RWPE1 (cell line): ENCODE data around the gene ILDR1.

Source experiments
- CTCF ChIA-PET: fragments of 350-600 bp; sonication (Branson Sonifier 250); formaldehyde crosslinking; extraction: SDS; loops from one replicate; lab custom pipeline; 2021; lab: Yijun Ruan, JAX
- POLR2A ChIA-PET: fragments of 400-600 bp; formaldehyde crosslinking; extraction: SDS; loops from one replicate; lab custom pipeline; 2020; ENCODE audit warnings: antibody characterized with exemption; ENCODE audit not compliant: low non-redundant PET; lab: Yijun Ruan, JAX
- DNase-seq: peaks from one replicate; pipeline ENCODE4 v3.0.0; 2012; ENCODE audit warnings: low spot score
- H3K27ac ChIP-seq: fragments of 450-650 bp; 2 replicates; pipeline ENCODE4 v1.5.1; 2017
- TF ChIP-seq, protein P1 (sequence below): fragments of 450-650 bp; conservative IDR thresholded peaks from 2 replicates; pipeline ENCODE4 v1.5.1; 2017; ENCODE audit warnings: low read depth, mild to moderate bottlenecking

Gene ILDR1

DNA sequence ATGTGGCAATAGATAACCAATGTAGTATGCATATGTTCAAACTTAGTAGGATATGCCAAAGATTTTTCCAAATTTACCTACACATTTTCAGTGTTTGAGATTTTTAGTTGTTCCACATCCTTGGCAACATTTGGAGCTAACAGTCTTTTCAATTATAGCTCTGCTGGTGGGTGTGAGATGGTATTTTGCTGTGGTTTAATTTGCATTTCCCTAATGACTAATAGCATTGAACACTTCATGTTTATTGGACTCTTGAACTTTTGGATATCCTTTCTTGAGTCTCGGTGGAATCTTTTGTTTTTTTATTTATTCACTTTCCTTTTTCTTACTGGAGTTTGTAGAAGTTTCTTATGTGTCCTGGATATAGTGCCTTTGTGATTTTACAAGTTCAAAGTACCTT lies 11.0 kb upstream of the ILDR1 start:
- TF ChIP-seq, protein P1, sequence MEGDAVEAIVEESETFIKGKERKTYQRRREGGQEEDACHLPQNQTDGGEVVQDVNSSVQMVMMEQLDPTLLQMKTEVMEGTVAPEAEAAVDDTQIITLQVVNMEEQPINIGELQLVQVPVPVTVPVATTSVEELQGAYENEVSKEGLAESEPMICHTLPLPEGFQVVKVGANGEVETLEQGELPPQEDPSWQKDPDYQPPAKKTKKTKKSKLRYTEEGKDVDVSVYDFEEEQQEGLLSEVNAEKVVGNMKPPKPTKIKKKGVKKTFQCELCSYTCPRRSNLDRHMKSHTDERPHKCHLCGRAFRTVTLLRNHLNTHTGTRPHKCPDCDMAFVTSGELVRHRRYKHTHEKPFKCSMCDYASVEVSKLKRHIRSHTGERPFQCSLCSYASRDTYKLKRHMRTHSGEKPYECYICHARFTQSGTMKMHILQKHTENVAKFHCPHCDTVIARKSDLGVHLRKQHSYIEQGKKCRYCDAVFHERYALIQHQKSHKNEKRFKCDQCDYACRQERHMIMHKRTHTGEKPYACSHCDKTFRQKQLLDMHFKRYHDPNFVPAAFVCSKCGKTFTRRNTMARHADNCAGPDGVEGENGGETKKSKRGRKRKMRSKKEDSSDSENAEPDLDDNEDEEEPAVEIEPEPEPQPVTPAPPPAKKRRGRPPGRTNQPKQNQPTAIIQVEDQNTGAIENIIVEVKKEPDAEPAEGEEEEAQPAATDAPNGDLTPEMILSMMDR = no peak
- H3K27ac ChIP-seq = no peak overlapping the region
- CTCF ChIA-PET = no interaction called here
- no peak for DNase-seq
- POLR2A ChIA-PET = no interaction called here

DNA sequence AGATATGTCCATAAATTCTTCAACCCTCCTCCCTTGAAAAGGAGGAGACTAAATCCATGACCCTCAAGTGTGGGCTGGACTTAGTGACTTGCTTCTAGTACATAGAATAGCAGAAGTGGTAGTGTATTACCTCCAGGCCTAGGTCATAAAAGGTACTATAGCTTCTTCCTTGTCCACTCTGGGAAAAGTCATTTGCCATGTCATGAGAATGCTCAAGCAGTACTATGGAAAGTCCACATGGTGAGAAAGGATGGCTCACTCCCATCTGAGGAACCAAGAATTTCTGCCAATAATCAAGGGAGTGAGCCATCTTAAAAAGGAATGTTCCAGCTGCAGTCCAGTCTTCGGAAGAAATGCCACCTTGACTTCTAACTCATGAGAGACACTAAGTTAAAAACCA lies 10.5 kb upstream of the ILDR1 start:
- TF ChIP-seq, protein P1 = no peak
- POLR2A ChIA-PET = no interaction called here
- DNase-seq = no peak
- CTCF ChIA-PET = no interaction called here
- no peak overlapping the region for H3K27ac ChIP-seq

DNA sequence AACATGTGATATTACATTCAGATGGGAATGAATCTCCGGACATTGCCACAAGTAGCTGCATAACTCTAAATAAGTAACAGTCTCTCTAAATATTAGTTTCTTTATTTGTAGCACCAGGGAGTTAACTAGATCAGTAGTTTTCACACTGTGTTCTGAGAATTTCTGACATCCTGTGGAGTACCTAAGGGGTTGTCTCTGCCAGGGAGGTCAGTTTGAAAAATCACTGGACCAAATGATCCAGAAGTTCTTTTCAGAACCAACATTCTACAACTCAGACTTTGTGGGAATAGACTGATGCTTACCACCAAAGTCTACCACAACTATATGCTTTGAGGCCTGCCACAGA lies 9.0 kb upstream of the ILDR1 start:
- no peak for DNase-seq
- no peak overlapping the region for H3K27ac ChIP-seq
- ChIA-PET POLR2A (no interaction called here), CTCF (interaction anchor here (0.6 kb wide), 1 partner anchor 188 kb away, joined by 4 read pairs; no protein-coding TSS in a partner anchor)
- TF ChIP-seq, protein P1 = no peak

DNA sequence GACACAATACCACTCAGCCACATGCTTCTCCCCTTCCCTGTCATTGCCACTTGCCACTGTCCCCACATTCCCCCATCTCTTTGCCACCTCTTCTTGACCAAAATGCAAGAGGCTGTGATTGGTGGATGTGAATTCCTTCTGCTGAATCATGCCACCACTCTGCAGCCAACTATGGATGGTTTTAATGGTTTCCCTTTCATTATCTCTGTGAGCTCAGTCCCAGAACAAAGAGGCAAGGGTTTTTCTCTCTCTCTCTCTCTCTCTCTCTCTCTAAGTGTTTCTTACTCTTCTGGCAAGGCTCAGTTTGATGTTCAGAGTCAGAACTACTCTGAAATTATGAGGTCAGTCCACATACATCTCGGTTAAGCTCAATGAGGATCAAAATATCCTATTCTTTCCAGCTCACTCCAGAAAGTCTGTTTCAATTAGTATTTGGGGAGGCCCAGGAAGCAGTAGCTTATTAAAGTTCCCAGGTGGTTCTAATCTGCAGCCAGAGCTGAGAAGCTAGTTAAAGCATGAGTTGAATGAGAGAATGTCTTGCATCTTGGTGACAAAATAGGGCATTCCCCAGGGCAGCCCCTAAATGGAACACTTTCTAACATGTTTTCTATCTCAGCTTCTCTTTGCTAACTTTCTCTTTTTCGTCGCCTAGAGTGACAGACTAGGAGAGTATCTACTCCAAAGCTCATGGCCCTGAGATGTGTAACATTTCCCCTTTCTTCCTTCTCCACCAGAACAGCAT lies 8.5 kb upstream of the ILDR1 start:
- H3K27ac ChIP-seq = no peak overlapping the region
- TF ChIP-seq, protein P1 = no peak
- ChIA-PET CTCF (interaction anchor here (0.6 to 0.8 kb wide), 2 partner anchors 14 to 188 kb away, joined by 4 read pairs; no protein-coding TSS in a partner anchor), POLR2A (no interaction called here)
- DNase-seq = no peak

DNA sequence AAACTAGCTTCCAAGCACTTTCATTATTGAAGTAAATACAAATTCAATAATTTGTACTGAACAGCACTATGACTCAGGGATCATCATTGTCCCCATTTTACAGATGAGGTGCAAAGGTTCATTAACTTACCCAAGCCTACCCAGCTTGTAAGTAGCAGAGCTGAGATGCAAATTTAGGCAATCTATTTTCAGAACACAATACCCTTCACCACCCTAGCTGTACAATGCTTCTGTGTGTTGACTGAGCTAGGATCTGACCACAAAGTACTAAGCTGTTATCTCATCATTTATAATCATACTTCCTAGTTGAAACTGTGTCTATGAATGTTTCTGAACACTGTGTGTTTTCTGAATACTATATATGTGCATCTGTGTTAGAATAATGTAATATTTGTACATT lies 3.2 kb upstream of the ILDR1 start:
- ChIA-PET CTCF (interaction anchor here (0.6 kb wide), 1 partner anchor 28 kb away, joined by 3 read pairs; no protein-coding TSS in a partner anchor), POLR2A (no interaction called here)
- TF ChIP-seq, protein P1 = no peak
- H3K27ac ChIP-seq = no peak overlapping the region
- DNase-seq = no peak

DNA sequence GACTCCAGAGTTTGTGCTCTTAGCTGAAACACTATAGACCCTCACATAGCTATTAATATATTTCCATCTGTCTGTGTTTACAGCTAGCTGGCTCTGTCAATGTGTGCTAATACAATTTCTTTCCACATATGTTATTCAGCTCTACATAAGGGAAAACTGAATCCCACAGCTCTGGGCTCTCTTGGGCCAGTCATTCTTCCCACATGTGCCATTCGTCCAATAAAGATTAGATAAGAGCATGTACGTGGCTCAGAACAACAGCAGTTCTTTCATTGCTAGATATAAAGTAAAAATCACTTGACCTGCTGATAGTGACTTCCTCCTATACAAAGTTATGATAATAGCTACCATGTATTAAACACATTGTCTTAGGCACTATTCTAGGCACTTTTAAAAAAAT lies 2.8 kb upstream of the ILDR1 start:
- TF ChIP-seq, protein P1 = no peak
- no peak for DNase-seq
- CTCF ChIA-PET = interaction anchor here (0.6 kb wide), 1 partner anchor 27 kb away, joined by 3 read pairs; no protein-coding TSS in a partner anchor
- no peak overlapping the region for H3K27ac ChIP-seq
- POLR2A ChIA-PET = no interaction called here
